ENCODE data around the gene SDC4. TPM values are rescaled to one million over a fixed set of nuclear protein-coding genes. Genes with fewer than 3 reads are reported as not detected.

The SDC4 gene
- polyA plus RNA-seq, 1 donor (not counting 4 experiments of a cell fraction or from before 2014, with no cell fraction given): 114 TPM

DNA sequence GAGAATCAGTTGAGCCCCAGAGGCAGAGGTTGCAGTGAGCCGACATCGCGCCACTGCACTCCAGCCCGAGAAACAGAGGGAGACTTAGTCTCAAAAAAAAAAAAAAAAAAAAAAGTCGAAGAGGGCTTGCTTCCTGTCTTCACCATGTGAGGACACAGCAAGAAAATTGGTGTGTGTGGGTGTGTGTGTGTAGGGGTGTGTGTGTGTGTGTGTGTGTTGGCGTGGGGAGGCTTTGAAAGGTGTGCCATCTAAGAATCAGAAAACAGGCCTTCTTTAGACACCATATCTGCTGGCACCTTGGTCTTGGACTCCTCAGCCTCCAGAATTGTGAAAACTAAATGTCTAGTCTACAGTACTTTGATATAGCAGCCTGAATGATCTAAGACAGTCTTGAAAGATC is 48.4 kb downstream of the SDC4 start:
- Histone ChIP-seq H3K27ac (ENCODE audit: control insufficient read depth, insufficient read depth, low read length) (no peak overlapping the region), H3K27me3 (ENCODE audit: control insufficient read depth, extremely low read depth, insufficient read depth, low read length) (no peaks in the 10 kb centered on the region), H3K9me3 (ENCODE audit: control insufficient read depth, low read depth, low read length) (no peaks in the 10 kb centered on the region), H3K4me3 (ENCODE audit: control insufficient read depth in 2 of 3, extremely low read depth in 1 of 3, insufficient read depth in 2 of 3, low read depth in 1 of 3, low read length in 3 of 3) (no peak overlapping the region), H3K9me1 (ENCODE audit: control insufficient read depth, extremely low read depth, insufficient read depth, low read length) (no peaks in the 10 kb centered on the region), H3K4me2 (ENCODE audit: control insufficient read depth, extremely low read depth, insufficient read depth, low read depth, low read length) (no peak overlapping the region), H3K9ac (ENCODE audit: control insufficient read depth, extremely low read depth, insufficient read depth, low read length) (no peak overlapping the region), H2AFZ (ENCODE audit: control insufficient read depth, low read length) (no peak overlapping the region), H3K36me3 (ENCODE audit: control insufficient read depth in 2 of 2, extremely low read depth in 1 of 2, insufficient read depth in 2 of 2, low read length in 2 of 2) (no peaks in the 10 kb centered on the region), H3K4me1 (ENCODE audit: control insufficient read depth, extremely low read depth, insufficient read depth, low read length) (no peaks in the 10 kb centered on the region), H4K20me1 (ENCODE audit: control insufficient read depth, extremely low read depth, insufficient read depth, low read length) (no peaks in the 10 kb centered on the region), H3K79me2 (ENCODE audit: control insufficient read depth, insufficient read depth, low read length) (no peaks in the 10 kb centered on the region)
- DNase-seq (ENCODE audit: low read depth, low spot score) (no peak), FAIRE-seq (no peak)
- dilution Hi-C loops (cut with MboI; ENCODE audit: extremely low pct_ligation_motif_present, low sequenced_read_pairs): no loop called here
- TF ChIP-seq EZH2 (IDR thresholded peaks at IDR 0.05; ENCODE audit: low read length): no peak
- TF ChIP-seq, protein P1, sequence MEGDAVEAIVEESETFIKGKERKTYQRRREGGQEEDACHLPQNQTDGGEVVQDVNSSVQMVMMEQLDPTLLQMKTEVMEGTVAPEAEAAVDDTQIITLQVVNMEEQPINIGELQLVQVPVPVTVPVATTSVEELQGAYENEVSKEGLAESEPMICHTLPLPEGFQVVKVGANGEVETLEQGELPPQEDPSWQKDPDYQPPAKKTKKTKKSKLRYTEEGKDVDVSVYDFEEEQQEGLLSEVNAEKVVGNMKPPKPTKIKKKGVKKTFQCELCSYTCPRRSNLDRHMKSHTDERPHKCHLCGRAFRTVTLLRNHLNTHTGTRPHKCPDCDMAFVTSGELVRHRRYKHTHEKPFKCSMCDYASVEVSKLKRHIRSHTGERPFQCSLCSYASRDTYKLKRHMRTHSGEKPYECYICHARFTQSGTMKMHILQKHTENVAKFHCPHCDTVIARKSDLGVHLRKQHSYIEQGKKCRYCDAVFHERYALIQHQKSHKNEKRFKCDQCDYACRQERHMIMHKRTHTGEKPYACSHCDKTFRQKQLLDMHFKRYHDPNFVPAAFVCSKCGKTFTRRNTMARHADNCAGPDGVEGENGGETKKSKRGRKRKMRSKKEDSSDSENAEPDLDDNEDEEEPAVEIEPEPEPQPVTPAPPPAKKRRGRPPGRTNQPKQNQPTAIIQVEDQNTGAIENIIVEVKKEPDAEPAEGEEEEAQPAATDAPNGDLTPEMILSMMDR (optimal IDR thresholded peaks at IDR 0.05 in 1 of 3, IDR thresholded peaks at IDR 0.05 in 1 of 3, conservative IDR thresholded peaks at IDR 0.05 in 1 of 3; ENCODE audit: extremely low read depth in 1 of 3, insufficient read depth in 2 of 3, low read length in 3 of 3): no peak

DNA sequence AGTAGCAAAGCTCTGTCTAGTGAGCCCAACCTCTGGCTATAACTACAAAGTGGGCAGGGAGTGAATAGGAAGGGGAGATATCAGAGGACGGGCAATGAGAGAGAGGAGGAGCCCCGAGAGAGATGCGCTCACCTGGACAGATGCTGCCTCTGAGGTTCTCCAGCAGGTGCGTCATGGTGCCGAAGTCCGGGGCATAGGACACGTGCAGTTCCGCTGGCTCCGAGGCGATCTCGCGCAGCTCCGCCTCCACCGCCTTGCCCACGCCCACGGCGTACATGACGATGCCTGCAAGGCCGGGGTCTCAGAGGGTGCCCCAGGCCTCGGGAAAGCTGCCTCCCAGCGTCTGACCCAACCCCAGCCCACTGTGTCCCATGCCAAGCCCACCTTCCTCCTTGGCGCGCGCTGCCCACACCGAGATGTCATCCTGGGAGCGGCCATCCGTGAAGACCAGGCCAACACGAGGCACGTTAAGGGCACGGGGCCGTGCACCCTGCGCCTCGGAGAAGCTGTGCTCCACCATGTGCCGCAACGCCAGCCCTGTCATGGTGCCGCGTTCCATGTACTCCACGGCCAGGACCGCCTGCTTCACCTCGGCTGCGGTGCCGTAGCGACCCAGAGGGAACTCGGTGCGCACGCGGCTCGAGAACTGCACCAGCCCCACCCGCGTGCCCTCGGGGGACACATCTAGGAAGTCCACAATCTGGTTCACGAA is 50.3 kb downstream of the SDC4 start:
- no peak for DNase-seq (ENCODE audit: low read depth, low spot score)
- no peak for FAIRE-seq
- dilution Hi-C loops (cut with MboI; ENCODE audit: extremely low pct_ligation_motif_present, low sequenced_read_pairs): no loop called here

More for the DNA sequence above, 50.3 kb downstream of the SDC4 start:
- Histone ChIP-seq H3K4me2 (ENCODE audit: control insufficient read depth, extremely low read depth, insufficient read depth, low read depth, low read length) (no peak overlapping the region), H3K4me3 (ENCODE audit: control insufficient read depth in 2 of 3, extremely low read depth in 1 of 3, insufficient read depth in 2 of 3, low read depth in 1 of 3, low read length in 3 of 3) (no peak overlapping the region), H3K27me3 (ENCODE audit: control insufficient read depth, extremely low read depth, insufficient read depth, low read length) (peaks cover 2% of the 10 kb centered on the region), H3K27ac (ENCODE audit: control insufficient read depth, insufficient read depth, low read length) (no peak overlapping the region), H4K20me1 (ENCODE audit: control insufficient read depth, extremely low read depth, insufficient read depth, low read length) (no peaks in the 10 kb centered on the region), H3K9me1 (ENCODE audit: control insufficient read depth, extremely low read depth, insufficient read depth, low read length) (no peaks in the 10 kb centered on the region), H3K9me3 (ENCODE audit: control insufficient read depth, low read depth, low read length) (no peaks in the 10 kb centered on the region), H3K79me2 (ENCODE audit: control insufficient read depth, insufficient read depth, low read length) (no peaks in the 10 kb centered on the region), H2AFZ (ENCODE audit: control insufficient read depth, low read length) (no peak overlapping the region), H3K36me3 (ENCODE audit: control insufficient read depth in 2 of 2, extremely low read depth in 1 of 2, insufficient read depth in 2 of 2, low read length in 2 of 2) (no peaks in the 10 kb centered on the region), H3K9ac (ENCODE audit: control insufficient read depth, extremely low read depth, insufficient read depth, low read length) (no peak overlapping the region), H3K4me1 (ENCODE audit: control insufficient read depth, extremely low read depth, insufficient read depth, low read length) (peaks cover 3% of the 10 kb centered on the region)
- TF ChIP-seq, protein P1 (optimal IDR thresholded peaks at IDR 0.05 in 1 of 3, IDR thresholded peaks at IDR 0.05 in 1 of 3, conservative IDR thresholded peaks at IDR 0.05 in 1 of 3; ENCODE audit: extremely low read depth in 1 of 3, insufficient read depth in 2 of 3, low read length in 3 of 3): no peak
- TF ChIP-seq EZH2 (IDR thresholded peaks at IDR 0.05; ENCODE audit: low read length): no peak
